Prostate gland (tissue), 2 donors: ENCODE data around the gene SMAD2. TPM values are rescaled to one million over a fixed set of nuclear protein-coding genes. Genes with fewer than 3 reads are reported as not detected.

Source experiments
- DNase-seq: peaks from one replicate; pipeline ENCODE4 v3.0.0-alpha.2; 2019; ENCODE audit warnings: low spot score
- H3K27ac ChIP-seq, 2 donors: fragments of 200-600 bp; sonication (generic); 2 replicates each; pipeline ENCODE4 v1.5.1; 2017 to 2019
- H3K27me3 ChIP-seq: fragments of 200-600 bp; sonication (generic); replicated peaks from 2 replicates; pipeline ENCODE4 v1.5.1; 2019; ENCODE audit not compliant: insufficient read depth
- H3K36me3 ChIP-seq, 2 donors: fragments of 200-600 bp; sonication (generic); 1 replicate in 1 of 2; 2 replicates in 1 of 2; pipeline versions ENCODE4 v1.5.1 to v1.8.1; 2017 to 2019
- H3K4me1 ChIP-seq: fragments of 200-600 bp; sonication (generic); replicated peaks from 2 replicates; pipeline ENCODE4 v1.5.1; 2019
- H3K4me3 ChIP-seq, 2 donors: fragments of 200-600 bp; sonication (generic); 2 replicates each; pipeline ENCODE4 v1.5.1; 2017 to 2019
- H3K9me3 ChIP-seq: fragments of 200-600 bp; sonication (generic); 2 replicates; pipeline ENCODE4 v1.5.1; 2017
- CTCF ChIP-seq, 4 experiments: fragments of 200-600 bp in 2 of 4; fragments of 450-650 bp in 2 of 4; sonication (generic) in 2 of 4; IDR thresholded peaks; 1 replicate in 3 of 4; 2 replicates in 1 of 4; pipeline ENCODE4 v1.5.1; 2016 to 2019; ENCODE audit warnings: antibody characterized with exemption in 4 of 4, mild to moderate bottlenecking in 2 of 4, moderate library complexity in 2 of 4
- POLR2A ChIP-seq: fragments of 450-650 bp; IDR thresholded peaks from one replicate; pipeline ENCODE4 v1.6.1; 2016; ENCODE audit warnings: antibody characterized with exemption, mild to moderate bottlenecking
- POLR2AphosphoS5 ChIP-seq: sonication (generic); formaldehyde crosslinking; IDR thresholded peaks from one replicate; pipeline ENCODE4 v1.6.1; 2017; ENCODE audit warnings: antibody characterized with exemption
- WGBS: methylation state at CpG from one replicate; pipeline ENCODE4 v1.1.5; 2018; 5-methylcytosine and 5-hydroxymethylcytosine counted together
- intact Hi-C: fragments of 100-400 bp; cut with DNase I; formaldehyde crosslinking; loops from one replicate; pipeline ENCODE4 v1.14.2; 2022
- total RNA-seq, 2 donors: library from RNA; depleted of rRNA; stranded (reverse); fragments of >200 nt; gene quantifications; one replicate each; pipeline ENCODE4 v1.1.0, GENCODE V29; 2016

Gene SMAD2
- total RNA-seq, 2 donors from 2014 or later: 54.3 to 96.8 TPM

DNA sequence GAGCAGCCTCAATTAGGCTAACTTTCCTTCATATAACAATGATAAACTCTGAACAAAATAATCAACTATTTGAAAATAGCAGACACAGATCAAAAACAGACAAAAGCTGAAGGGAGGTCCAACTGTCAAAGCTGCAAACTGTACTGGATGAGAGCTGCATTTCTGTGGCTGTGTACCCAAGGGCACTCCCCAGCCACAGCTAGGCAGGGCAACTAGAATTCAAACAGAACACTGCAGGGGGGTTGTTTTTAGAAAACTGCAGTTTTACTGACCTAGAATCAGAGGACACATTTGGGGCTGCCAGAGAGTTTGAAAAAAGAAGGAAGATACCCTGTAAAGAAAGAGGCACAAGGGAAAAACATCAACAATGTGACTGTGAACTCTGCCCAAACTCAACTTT lies 56.8 kb downstream of the SMAD2 start:
- no peak for DNase-seq
- Histone ChIP-seq H3K9me3 (no peaks in the 10 kb centered on the region), H3K27ac (no peak overlapping the region), H3K4me3 (no peak overlapping the region), H3K27me3 (no peaks in the 10 kb centered on the region), H3K36me3 (no peaks in the 10 kb centered on the region), H3K4me1 (no peaks in the 10 kb centered on the region)
- TF ChIP-seq CTCF (IDR thresholded peaks at IDR 0.05) (no peak), POLR2A (no peak), POLR2AphosphoS5 (no peak)
- intact Hi-C loops: no loop called here

DNA sequence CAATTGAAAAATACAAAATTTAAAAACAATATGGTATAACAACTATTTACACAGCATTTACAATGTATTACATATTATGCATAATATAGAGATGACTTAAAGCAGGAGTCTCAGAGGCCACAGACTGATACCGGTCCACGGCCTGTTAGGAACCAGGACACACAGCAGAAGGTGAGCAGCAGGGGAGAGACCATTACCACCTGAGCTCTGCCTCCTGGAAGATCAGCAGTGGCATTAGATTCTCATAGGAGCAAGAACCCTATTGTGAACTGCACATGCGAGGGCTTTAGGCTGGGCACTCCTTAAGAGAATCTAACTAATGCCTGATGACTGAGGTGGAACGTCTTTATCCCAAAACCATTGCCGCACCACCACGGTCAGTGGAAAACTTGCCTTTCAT lies 58.0 kb downstream of the SMAD2 start:
- intact Hi-C loops: no loop called here
- Histone ChIP-seq H3K9me3 (no peaks in the 10 kb centered on the region), H3K27me3 (no peaks in the 10 kb centered on the region), H3K4me3 (no peak overlapping the region), H3K36me3 (no peaks in the 10 kb centered on the region), H3K27ac (no peak overlapping the region), H3K4me1 (no peaks in the 10 kb centered on the region)
- DNase-seq: no peak
- no peak for TF ChIP-seq CTCF (IDR thresholded peaks at IDR 0.05)
- TF ChIP-seq POLR2A: no peak
- TF ChIP-seq POLR2AphosphoS5: no peak
- 95% methylated on average over 6 of the region's 6 CpGs for WGBS

- intact Hi-C loops: no loop called here
- WGBS: 83% methylated on average over 3 of the region's 3 CpGs
- Histone ChIP-seq H3K4me3 (no peak overlapping the region), H3K4me1 (no peaks in the 10 kb centered on the region), H3K36me3 (no peaks in the 10 kb centered on the region), H3K27ac (no peak overlapping the region), H3K9me3 (no peaks in the 10 kb centered on the region), H3K27me3 (no peaks in the 10 kb centered on the region)
- TF ChIP-seq POLR2A: no peak
- TF ChIP-seq CTCF (IDR thresholded peaks at IDR 0.05): no peak
- TF ChIP-seq POLR2AphosphoS5: no peak
- no peak for DNase-seq
These were observed 59.2 kb downstream of the SMAD2 start for GRCh38 chr18:47871288-47871687.

- Histone ChIP-seq H3K4me1 (no peaks in the 10 kb centered on the region), H3K9me3 (no peaks in the 10 kb centered on the region), H3K36me3 (no peaks in the 10 kb centered on the region), H3K27ac (no peak overlapping the region), H3K27me3 (no peaks in the 10 kb centered on the region), H3K4me3 (no peak overlapping the region)
- WGBS: 81% methylated on average over 1 of the region's 1 CpG
- TF ChIP-seq POLR2A (no peak), CTCF (IDR thresholded peaks at IDR 0.05) (no peak), POLR2AphosphoS5 (no peak)
- intact Hi-C loops: no loop called here
- DNase-seq: no peak
These were observed 59.9 kb downstream of the SMAD2 start for GRCh38 chr18:47870605-47871004.

DNA sequence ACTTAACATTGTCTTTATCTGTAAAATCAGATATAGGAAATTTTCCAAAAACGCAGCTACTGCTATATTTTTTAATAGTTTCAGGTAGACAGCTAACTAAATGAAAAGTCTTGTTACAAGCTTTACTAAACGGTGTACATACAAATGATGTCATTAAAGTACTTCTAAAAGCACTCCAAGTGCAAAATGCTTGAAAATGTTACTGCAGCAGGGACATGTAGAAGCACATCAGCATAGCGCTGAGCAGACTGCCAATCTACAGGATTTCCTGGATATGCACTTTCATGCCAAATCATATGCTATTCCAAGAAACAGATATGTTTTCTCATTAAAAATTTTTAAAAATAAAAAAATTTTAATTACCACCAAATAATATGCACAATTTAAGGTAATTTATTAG lies 61.7 kb downstream of the SMAD2 start:
- Histone ChIP-seq H3K9me3 (no peaks in the 10 kb centered on the region), H3K4me1 (no peaks in the 10 kb centered on the region), H3K27ac (no peak overlapping the region), H3K36me3 (no peaks in the 10 kb centered on the region), H3K4me3 (no peak overlapping the region), H3K27me3 (no peaks in the 10 kb centered on the region)
- no peak for DNase-seq
- TF ChIP-seq POLR2AphosphoS5 (no peak), CTCF (IDR thresholded peaks at IDR 0.05) (no peak), POLR2A (no peak)
- intact Hi-C loops: no loop called here
- WGBS: 33% methylated on average over 3 of the region's 3 CpGs
